ENCODE results near the gene SMG1. TPM values are rescaled to one million over a fixed set of nuclear protein-coding genes. Genes with fewer than 3 reads are reported as not detected.
A peak's percentile ranks its signal among the peaks of the same experiment; 100 is the strongest.
"Not testable (repeated sequence)": the region's sequence is repeated elsewhere in the genome, so short reads cannot be mapped to it uniquely, and the experiment has no call there.

SMG1 gene
- total and polyA plus RNA-seq, 4 donors: 4.6 to 123 (median 57.3) TPM

DNA sequence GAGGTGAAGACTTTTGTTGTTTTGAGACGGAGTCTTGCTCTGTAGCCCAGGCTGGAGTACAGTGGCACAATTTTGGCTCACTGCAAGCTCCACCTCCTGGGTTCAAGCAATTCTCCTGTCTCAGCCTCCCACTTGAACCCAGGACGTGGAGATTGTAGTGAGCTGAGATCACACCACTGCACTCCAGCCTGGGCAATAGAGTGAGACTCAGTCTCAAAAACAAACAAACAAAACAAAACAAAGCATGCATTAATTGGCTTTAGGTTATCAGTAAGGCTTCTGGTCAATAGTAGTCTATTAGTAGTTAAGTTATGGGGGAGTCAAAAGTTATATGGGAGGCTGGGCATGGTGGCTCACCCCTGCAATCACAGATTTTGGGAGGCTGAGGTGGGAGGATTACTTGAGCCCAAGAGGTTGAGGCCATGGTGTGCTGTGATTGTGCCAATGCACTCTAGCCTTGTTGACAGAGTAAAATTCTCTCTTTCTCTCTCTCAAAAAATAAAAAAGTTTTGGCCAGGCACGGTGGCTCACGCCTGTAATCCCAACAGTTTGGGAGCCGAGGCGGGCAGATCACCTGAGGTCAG is 30.5 kb upstream of the SMG1 start:
- ATAC-seq (ENCODE audit: low FRiP score); H3K4me3 ChIP-seq (ENCODE audit: low read length in 2 of 2); H3K27me3 ChIP-seq (ENCODE audit: control insufficient read depth in 1 of 2, insufficient read depth in 2 of 2, low read length in 1 of 2); H3K27ac ChIP-seq (ENCODE audit: low read depth in 1 of 2, low read length in 2 of 2); H3K9me3 ChIP-seq (ENCODE audit: control insufficient read depth, low read length); H3K36me3 ChIP-seq (ENCODE audit: control insufficient read depth in 1 of 2, insufficient read depth in 2 of 2, low read length in 1 of 2); intact Hi-C loops (cut with DNase I); H3K4me1 ChIP-seq (ENCODE audit: control insufficient read depth in 1 of 2, insufficient read depth in 2 of 2, low read length in 2 of 2); DNase-seq: not testable (repeated sequence)
- 72 to 73% methylated on average over 6 of the region's 6 CpGs for WGBS, 2 donors

DNA sequence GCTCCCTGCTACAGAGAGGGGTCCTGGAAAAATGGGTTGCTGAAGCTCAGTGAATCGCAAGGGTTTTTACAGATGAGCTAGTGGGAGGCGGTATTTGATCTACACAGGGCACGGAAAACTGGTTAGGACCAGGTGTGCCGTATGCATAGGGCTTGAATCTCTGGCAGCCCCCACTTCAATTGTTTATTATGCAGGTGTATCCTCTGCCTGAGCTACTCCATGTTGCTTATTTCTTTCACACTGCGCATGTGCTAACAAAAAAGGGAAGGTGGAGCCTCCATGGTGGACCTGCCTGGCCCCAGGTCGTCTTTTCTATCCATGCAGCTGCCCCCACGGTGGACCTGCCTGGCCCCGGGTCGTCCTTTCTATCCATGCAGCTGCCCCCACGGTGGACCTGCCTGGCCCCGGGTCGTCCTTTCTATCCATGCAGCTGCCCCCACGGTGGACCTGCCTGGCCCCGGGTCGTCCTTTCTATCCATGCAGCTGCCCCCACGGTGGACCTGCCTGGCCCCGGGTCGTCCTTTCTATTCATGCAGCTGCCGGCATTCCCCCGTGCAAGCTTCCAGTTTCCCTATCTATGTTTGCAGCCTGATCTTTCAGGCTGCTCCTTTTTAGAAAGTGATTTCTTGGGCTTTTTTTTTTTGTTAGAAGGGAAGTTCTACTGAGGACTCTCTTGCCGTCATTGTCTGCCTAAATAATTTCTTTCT is 29.8 kb upstream of the SMG1 start:
- H3K27me3 ChIP-seq (ENCODE audit: control insufficient read depth in 1 of 2, insufficient read depth in 2 of 2, low read length in 1 of 2); DNase-seq; intact Hi-C loops (cut with DNase I); H3K27ac ChIP-seq (ENCODE audit: low read depth in 1 of 2, low read length in 2 of 2); H3K4me3 ChIP-seq (ENCODE audit: low read length in 2 of 2); H3K36me3 ChIP-seq (ENCODE audit: control insufficient read depth in 1 of 2, insufficient read depth in 2 of 2, low read length in 1 of 2); ATAC-seq (ENCODE audit: low FRiP score); H3K9me3 ChIP-seq (ENCODE audit: control insufficient read depth, low read length); H3K4me1 ChIP-seq (ENCODE audit: control insufficient read depth in 1 of 2, insufficient read depth in 2 of 2, low read length in 2 of 2): not testable (repeated sequence)
- WGBS, 2 donors: 48 to 49% methylated on average over 13 to 17 of the region's 21 CpGs

DNA sequence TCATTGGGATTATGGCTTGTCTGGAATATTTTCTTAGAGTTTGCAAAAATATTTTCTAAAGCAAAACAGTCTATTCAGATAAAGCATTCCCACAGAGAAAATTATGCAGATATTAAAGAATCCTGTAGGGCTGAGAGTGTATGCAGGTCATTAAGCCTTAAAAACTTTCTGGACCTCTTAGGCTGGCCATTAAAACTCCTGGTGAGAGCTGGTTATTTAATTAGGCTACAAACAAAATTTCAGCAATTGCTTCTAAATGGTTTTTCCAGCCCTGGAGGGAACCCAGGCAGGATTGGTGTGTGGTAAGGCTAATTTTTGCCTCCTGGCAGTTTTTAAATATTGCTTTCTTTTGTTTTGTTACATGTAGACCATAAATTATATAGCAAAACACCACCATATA is 27.3 kb upstream of the SMG1 start:
- no peak for ATAC-seq (ENCODE audit: low FRiP score)
- peak in 1 of 2 donors; percentile 0 for DNase-seq
- H3K27me3 ChIP-seq (ENCODE audit: control insufficient read depth in 1 of 2, insufficient read depth in 2 of 2, low read length in 1 of 2): no peaks in the 10 kb centered on the region
- no peak overlapping the region for H3K27ac ChIP-seq (ENCODE audit: low read depth in 1 of 2, low read length in 2 of 2)
- no peaks in the 10 kb centered on the region for H3K36me3 ChIP-seq (ENCODE audit: control insufficient read depth in 1 of 2, insufficient read depth in 2 of 2, low read length in 1 of 2)
- H3K9me3 ChIP-seq (ENCODE audit: control insufficient read depth, low read length): no peaks in the 10 kb centered on the region
- H3K4me1 ChIP-seq (ENCODE audit: control insufficient read depth in 1 of 2, insufficient read depth in 2 of 2, low read length in 2 of 2): no peaks in the 10 kb centered on the region
- intact Hi-C loops (cut with DNase I): no loop called here
- no peak overlapping the region for H3K4me3 ChIP-seq (ENCODE audit: low read length in 2 of 2)

DNA sequence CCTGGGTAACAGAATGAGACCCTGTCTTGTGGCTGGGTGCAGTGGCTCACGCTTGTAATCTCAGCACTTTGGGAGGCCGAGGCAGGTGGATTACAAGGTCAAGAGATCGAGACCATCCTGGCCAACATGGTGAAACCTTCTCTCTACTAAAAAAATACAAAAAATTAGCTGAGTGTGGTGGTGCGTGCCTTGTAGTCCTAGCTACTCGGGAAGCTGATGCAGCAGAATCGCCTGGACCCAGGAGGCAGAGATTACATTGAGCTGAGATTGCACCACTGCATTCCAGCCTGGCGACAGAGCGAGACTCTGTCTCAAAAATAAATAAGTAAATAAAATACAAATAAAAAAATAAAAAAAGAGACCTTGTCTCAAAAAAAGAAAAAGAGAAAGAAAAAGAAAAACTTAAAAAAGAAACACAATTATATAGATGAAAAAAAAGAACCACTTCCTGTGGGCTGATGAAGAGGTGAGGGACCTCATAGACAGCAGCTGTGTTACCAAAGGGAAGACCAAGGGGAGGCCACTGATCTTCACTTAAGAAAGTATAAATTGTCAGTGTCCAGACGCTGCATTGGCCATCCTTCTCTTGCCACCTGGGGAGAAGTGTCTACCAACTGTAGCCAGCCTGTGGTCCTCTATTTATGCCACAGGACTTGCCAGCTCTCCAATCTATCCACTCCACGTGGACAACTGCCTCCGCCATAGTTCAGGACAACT is 24.4 kb upstream of the SMG1 start:
- Histone ChIP-seq H3K9me3 (ENCODE audit: control insufficient read depth, low read length) (no peaks in the 10 kb centered on the region), H3K36me3 (ENCODE audit: control insufficient read depth in 1 of 2, insufficient read depth in 2 of 2, low read length in 1 of 2) (no peaks in the 10 kb centered on the region), H3K4me3 (ENCODE audit: low read length in 2 of 2) (no peak overlapping the region), H3K27ac (ENCODE audit: low read depth in 1 of 2, low read length in 2 of 2) (no peak overlapping the region), H3K4me1 (ENCODE audit: control insufficient read depth in 1 of 2, insufficient read depth in 2 of 2, low read length in 2 of 2) (no peaks in the 10 kb centered on the region), H3K27me3 (ENCODE audit: control insufficient read depth in 1 of 2, insufficient read depth in 2 of 2, low read length in 1 of 2) (no peaks in the 10 kb centered on the region)
- WGBS, 2 donors: 88 to 91% methylated on average over 11 of the region's 11 CpGs
- intact Hi-C loops (cut with DNase I): no loop called here
- DNase-seq (no peak), ATAC-seq (ENCODE audit: low FRiP score) (no peak)

DNA sequence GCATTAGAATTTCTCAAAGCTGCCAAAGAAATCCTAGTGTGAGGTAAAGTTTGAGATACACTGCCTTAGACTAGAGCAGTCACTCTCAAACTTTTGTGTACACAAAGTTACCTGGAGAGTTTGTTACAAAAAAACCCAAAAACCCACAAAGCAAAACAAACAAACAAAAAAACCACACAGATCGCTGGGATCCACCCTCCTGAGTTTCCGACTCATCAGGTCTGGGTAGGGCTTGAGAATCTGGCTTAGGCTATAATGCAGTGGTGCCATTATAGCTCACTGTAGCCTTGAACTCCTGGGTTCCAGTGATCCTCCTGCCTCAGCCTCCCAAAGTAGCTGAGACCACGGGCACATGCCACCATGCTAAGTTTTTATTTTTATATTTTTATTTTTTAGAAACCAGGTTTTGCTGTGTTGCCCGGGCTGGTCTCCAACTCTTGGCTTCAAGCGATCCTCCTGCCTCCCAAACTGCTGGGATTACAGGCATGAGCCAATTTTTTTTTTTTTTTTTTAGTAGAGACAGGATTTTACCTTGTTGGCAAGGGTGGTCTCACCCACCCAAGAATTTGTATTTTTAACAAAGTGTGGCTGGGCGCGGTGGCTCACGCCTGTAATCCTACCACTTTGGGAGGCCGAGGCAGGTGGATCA is 22.3 kb upstream of the SMG1 start:
- Histone ChIP-seq H3K4me3 (ENCODE audit: low read length in 2 of 2) (no peak overlapping the region), H3K27ac (ENCODE audit: low read depth in 1 of 2, low read length in 2 of 2) (no peak overlapping the region), H3K4me1 (ENCODE audit: control insufficient read depth in 1 of 2, insufficient read depth in 2 of 2, low read length in 2 of 2) (no peaks in the 10 kb centered on the region), H3K36me3 (ENCODE audit: control insufficient read depth in 1 of 2, insufficient read depth in 2 of 2, low read length in 1 of 2) (no peaks in the 10 kb centered on the region), H3K27me3 (ENCODE audit: control insufficient read depth in 1 of 2, insufficient read depth in 2 of 2, low read length in 1 of 2) (no peaks in the 10 kb centered on the region), H3K9me3 (ENCODE audit: control insufficient read depth, low read length) (no peaks in the 10 kb centered on the region)
- DNase-seq: no peak
- WGBS, 2 donors: 80 to 81% methylated on average over 9 of the region's 9 CpGs
- intact Hi-C loops (cut with DNase I): no loop called here
- ATAC-seq (ENCODE audit: low FRiP score): no peak

DNA sequence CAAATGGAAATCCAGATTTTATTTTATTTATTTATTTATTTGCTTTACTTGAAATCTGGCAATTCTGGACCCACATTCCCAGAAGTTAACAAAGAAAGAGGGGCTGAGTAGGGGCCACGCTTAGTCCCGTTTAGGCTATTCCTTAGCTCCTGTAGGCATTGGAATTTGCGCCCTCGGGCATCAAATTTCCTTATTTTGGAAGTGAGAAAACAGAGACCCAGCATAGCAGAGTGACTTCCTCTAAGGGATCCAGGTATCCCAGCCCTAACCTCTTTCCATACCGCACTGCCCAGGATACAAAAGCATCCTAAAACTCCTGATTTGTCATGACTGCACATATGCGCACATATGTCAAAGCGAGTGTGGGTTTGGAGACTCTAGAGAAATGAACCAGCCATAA is 19.0 kb upstream of the SMG1 start:
- 68 to 74% methylated on average over 7 of the region's 7 CpGs for WGBS, 2 donors

DNA sequence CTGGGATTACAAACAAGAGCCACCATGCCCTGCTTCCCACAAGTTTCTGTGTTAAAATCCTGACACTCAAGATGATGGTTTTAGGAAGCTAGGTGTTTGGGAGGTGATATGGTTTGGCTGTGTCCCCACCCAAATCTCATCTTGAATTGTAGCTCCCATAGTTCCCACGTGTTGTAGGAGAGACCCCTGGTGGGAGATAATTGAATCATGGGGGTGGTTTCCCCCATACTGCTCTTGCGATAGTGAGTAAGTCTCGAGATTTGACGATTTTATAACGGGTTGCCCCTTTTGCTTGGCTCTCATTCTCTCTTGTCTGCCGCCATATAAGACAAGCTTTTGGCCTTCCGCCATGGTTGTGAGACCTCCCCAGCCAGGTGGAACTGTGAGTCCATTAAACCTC is 17.2 kb upstream of the SMG1 start:
- no peaks in the 10 kb centered on the region for H3K36me3 ChIP-seq (ENCODE audit: control insufficient read depth in 1 of 2, insufficient read depth in 2 of 2, low read length in 1 of 2)
- H3K9me3 ChIP-seq (ENCODE audit: control insufficient read depth, low read length): no peaks in the 10 kb centered on the region
- intact Hi-C loops (cut with DNase I): no loop called here
- no peak overlapping the region for H3K27ac ChIP-seq (ENCODE audit: low read depth in 1 of 2, low read length in 2 of 2)
- WGBS, 2 donors: 81 to 86% methylated on average over 7 of the region's 7 CpGs
- no peaks in the 10 kb centered on the region for H3K27me3 ChIP-seq (ENCODE audit: control insufficient read depth in 1 of 2, insufficient read depth in 2 of 2, low read length in 1 of 2)
- no peaks in the 10 kb centered on the region for H3K4me1 ChIP-seq (ENCODE audit: control insufficient read depth in 1 of 2, insufficient read depth in 2 of 2, low read length in 2 of 2)
- H3K4me3 ChIP-seq (ENCODE audit: low read length in 2 of 2): no peak overlapping the region
- DNase-seq (no peak), ATAC-seq (ENCODE audit: low FRiP score) (no peak)

More for the DNA sequence above, 19.0 kb upstream of the SMG1 start:
- Histone ChIP-seq H3K27ac (ENCODE audit: low read depth in 1 of 2, low read length in 2 of 2) (no peak overlapping the region), H3K9me3 (ENCODE audit: control insufficient read depth, low read length) (no peaks in the 10 kb centered on the region), H3K4me1 (ENCODE audit: control insufficient read depth in 1 of 2, insufficient read depth in 2 of 2, low read length in 2 of 2) (no peaks in the 10 kb centered on the region), H3K4me3 (ENCODE audit: low read length in 2 of 2) (no peak overlapping the region), H3K36me3 (ENCODE audit: control insufficient read depth in 1 of 2, insufficient read depth in 2 of 2, low read length in 1 of 2) (no peaks in the 10 kb centered on the region), H3K27me3 (ENCODE audit: control insufficient read depth in 1 of 2, insufficient read depth in 2 of 2, low read length in 1 of 2) (no peaks in the 10 kb centered on the region)
- intact Hi-C loops (cut with DNase I): no loop called here
- no peak for DNase-seq
- no peak for ATAC-seq (ENCODE audit: low FRiP score)

DNA sequence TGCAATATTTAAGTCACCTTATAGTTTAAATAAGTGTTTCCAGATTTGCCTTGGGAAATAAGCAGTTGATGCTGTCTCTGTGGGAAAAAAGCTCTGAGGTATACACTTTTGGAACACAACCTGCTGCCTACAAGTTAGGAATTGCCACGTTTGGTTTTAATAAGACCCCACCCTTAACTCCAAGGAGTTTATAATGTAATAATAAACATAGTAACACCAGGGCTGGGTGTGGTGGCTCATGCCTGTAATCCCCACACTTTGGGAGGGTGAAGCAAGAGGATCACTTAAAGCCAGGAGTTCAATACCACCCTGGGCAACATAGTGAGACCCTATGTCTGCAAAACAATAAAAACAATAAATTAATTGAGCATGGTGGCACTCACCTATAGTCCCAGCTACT is 15.9 kb upstream of the SMG1 start:
- Histone ChIP-seq H3K27me3 (ENCODE audit: control insufficient read depth in 1 of 2, insufficient read depth in 2 of 2, low read length in 1 of 2) (no peaks in the 10 kb centered on the region), H3K9me3 (ENCODE audit: control insufficient read depth, low read length) (no peaks in the 10 kb centered on the region), H3K4me1 (ENCODE audit: control insufficient read depth in 1 of 2, insufficient read depth in 2 of 2, low read length in 2 of 2) (no peaks in the 10 kb centered on the region), H3K27ac (ENCODE audit: low read depth in 1 of 2, low read length in 2 of 2) (no peak overlapping the region), H3K36me3 (ENCODE audit: control insufficient read depth in 1 of 2, insufficient read depth in 2 of 2, low read length in 1 of 2) (no peaks in the 10 kb centered on the region), H3K4me3 (ENCODE audit: low read length in 2 of 2) (no peak overlapping the region)
- intact Hi-C loops (cut with DNase I): no loop called here
- ATAC-seq (ENCODE audit: low FRiP score): no peak
- DNase-seq: no peak
- 30 to 50% methylated on average over 1 of the region's 1 CpG for WGBS, 2 donors

Measured in aorta (tissue), 5 donors.